Right cardiac atrium (tissue), 5 donors: ENCODE measurements around the gene PTPN13. TPM values are rescaled to one million over a fixed set of nuclear protein-coding genes. Genes with fewer than 3 reads are reported as not detected.

ENCODE experiments used
- ATAC-seq, 2 donors: fragments of 200-7000 bp; cut with Tn5 transposase; one replicate each; pipeline versions ENCODE4 v1.8.0 to v1.9.1; 2020; ENCODE audit warnings: moderate library complexity in 2 of 2, mild to moderate bottlenecking in 1 of 2
- DNase-seq, 3 donors: peaks; one replicate each; pipeline ENCODE4 v3.0.0-alpha.2; 2020
- H3K27ac ChIP-seq: one replicate; pipeline ENCODE4 v1.5.1; 2013; ENCODE audit warnings: mild to moderate bottlenecking, low read length, control low read depth, moderate library complexity
- H3K27me3 ChIP-seq: one replicate; pipeline ENCODE4 v1.6.1; 2013; ENCODE audit not compliant: control insufficient read depth, insufficient read depth
- H3K4me1 ChIP-seq: one replicate; pipeline ENCODE4 v1.6.1; 2013; ENCODE audit warnings: low read length; ENCODE audit not compliant: control insufficient read depth, insufficient read depth
- H3K4me3 ChIP-seq: one replicate; pipeline ENCODE4 v1.5.1; 2013; ENCODE audit warnings: low read length, control low read depth
- H3K9me3 ChIP-seq: one replicate; pipeline ENCODE4 v1.6.1; 2013; ENCODE audit warnings: low read length; ENCODE audit not compliant: control insufficient read depth
- WGBS: extraction: QIAGEN DNeasy Blood & Tissue Kit; methylation state at CpG from one replicate; pipeline ENCODE4 v1.1.7; 2013; 5-methylcytosine and 5-hydroxymethylcytosine counted together
- intact Hi-C, 4 donors: fragments of 100-400 bp; cut with DNase I; formaldehyde crosslinking; loops; one replicate each; pipeline versions ENCODE4 v1.11.0 to v1.14.0; 2022 to 2023
- polyA plus RNA-seq: library from polyadenylated mRNA; stranded (reverse); fragments of 200-250 nt; gene quantifications from one replicate; pipeline ENCODE4 v1.2.3, GENCODE V29; 2013
- total RNA-seq, 4 donors: library from RNA; stranded (reverse); fragmentation: NEBNext Ultra II Directional; extraction: Animal tissue kit (Norgen Biotek cat#: 25700); gene quantifications; one replicate each; pipeline ENCODE4 v1.2.1, GENCODE V29; 2021
- donor health status: healthy with polysubstance abuse.
- donor health status: DM: no; HTN: yes; CAD: no.
- donor health status: DM: no; HTN: no; CAD: no.
- donor health status: DM: no; HTN: yes; CAD: no; lungs with severe emphysema.
- donor health status: DM: yes; HTN: yes; CAD: no.

Gene PTPN13
- total and polyA plus RNA-seq, 5 donors = 2.8 to 10.7 (median 8.9) TPM

DNA sequence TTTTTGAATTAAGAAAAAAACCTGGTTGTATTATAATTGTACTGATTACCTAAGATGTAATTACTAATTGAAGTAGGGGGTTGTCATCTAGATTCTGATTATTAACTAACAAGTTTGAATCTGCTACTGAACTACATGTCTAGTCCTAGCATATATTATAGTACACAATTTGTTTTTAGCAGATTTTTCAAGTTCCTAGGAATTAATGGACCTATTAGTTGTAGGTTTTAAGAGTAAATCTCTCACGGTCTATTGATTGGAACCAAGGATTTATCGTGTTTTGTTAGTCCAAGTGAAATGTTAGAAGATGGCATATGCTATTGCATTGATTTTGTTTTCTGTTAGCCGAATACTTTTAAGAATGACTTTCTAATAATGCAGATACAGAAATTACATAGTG lies 20.8 kb downstream of the PTPN13 start:
- WGBS = 96% methylated on average over 3 of the region's 3 CpGs

DNA sequence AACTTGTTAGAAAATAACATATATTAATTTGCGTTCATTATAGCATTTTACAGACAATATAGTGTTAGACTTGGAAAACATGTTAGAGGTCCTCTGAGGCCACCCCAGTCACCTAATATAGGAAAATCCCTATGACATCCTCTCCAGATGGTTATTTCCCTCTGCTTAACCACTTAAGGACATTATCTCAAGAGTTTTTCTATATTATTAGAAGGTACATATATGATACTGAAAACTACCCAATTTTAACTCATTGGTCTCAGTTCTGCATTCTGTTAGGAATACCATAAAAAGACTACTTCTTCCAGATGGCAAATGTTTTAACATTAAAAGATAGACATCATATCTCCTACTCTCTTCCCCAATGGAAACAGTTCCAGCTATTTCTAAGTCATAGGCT lies 21.4 kb downstream of the PTPN13 start:
- Histone ChIP-seq H3K27ac (no peak overlapping the region), H3K4me1 (no peaks in the 10 kb centered on the region), H3K4me3 (no peak overlapping the region), H3K9me3 (no peaks in the 10 kb centered on the region), H3K27me3 (no peaks in the 10 kb centered on the region)
- DNase-seq (no peak), ATAC-seq (no peak)
- 89% methylated on average over 1 of the region's 1 CpG for WGBS
- intact Hi-C loops = no loop called here

More for the DNA sequence above, 20.8 kb downstream of the PTPN13 start:
- intact Hi-C loops = no loop called here
- no peak overlapping the region for H3K27ac ChIP-seq
- no peaks in the 10 kb centered on the region for H3K4me1 ChIP-seq
- DNase-seq (no peak), ATAC-seq (no peak)
- H3K9me3 ChIP-seq = no peaks in the 10 kb centered on the region
- H3K4me3 ChIP-seq = no peak overlapping the region
- no peaks in the 10 kb centered on the region for H3K27me3 ChIP-seq

DNA sequence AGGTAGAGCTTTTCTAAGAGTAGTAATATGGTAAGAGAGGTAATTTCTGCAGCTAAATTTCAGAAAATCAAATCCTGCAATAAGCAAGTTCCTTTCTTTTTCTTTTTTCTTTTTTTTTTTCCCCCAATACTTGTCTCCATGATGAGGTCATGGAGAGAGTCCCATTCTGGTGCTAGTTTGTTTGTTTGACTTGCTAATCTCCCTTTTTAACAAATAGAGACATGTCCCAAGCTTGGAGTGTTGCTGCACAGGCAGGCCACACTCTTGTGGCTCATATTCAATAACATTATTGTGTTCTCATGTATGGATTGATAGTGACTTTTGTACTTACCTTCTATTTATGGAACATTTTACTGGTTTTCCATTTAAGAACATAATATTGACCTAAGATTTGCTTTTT lies 25.5 kb downstream of the PTPN13 start:
- no peaks in the 10 kb centered on the region for H3K27me3 ChIP-seq
- DNase-seq (no peak), ATAC-seq (no peak)
- no peaks in the 10 kb centered on the region for H3K9me3 ChIP-seq
- no peak overlapping the region for H3K4me3 ChIP-seq
- H3K4me1 ChIP-seq = no peaks in the 10 kb centered on the region
- intact Hi-C loops = no loop called here
- no peak overlapping the region for H3K27ac ChIP-seq

DNA sequence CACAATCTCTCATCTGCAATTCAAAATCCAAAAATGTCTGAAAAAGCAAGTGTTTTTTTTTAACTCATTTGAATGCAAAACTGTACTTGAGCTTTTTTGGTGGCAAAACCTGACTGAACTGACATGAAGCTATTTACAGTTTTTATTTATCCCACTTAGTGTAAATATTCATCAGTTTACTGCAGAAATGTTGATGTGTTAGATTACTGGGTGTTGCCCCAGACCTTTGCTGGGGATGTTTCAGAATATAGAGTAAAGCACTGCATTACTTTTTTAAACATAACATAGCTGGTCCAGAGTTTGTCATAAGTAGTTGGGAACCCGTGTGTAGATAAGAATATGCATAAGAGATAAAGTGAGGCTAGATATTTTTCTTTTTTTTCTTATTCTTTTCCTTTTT lies 27.3 kb downstream of the PTPN13 start:
- no peak overlapping the region for H3K4me3 ChIP-seq
- no peak for ATAC-seq
- 13% methylated on average over 1 of the region's 1 CpG for WGBS
- DNase-seq = no peak
- no peaks in the 10 kb centered on the region for H3K9me3 ChIP-seq
- H3K27ac ChIP-seq = no peak overlapping the region
- intact Hi-C loops = no loop called here
- H3K27me3 ChIP-seq = no peaks in the 10 kb centered on the region
- no peaks in the 10 kb centered on the region for H3K4me1 ChIP-seq

DNA sequence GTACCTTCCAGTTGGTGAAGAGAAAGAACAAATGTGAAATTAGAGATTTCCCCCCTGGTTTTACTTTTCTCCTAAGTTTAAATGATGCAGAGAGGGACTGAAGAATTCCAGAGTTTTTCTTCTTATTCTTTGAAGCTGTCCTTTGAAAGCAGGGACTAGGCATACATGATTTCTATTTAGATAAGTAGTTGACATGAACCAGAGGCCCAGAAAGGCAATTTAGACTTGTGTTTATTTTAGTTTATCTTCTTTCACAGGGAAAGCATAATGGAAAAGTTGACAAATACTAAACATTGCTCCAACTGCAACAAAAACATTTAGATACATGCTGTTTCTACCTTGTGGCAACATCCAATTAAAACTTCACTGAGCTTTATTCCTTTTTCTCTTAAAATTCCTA lies 32.0 kb downstream of the PTPN13 start:
- no peaks in the 10 kb centered on the region for H3K9me3 ChIP-seq
- intact Hi-C loops = no loop called here
- ATAC-seq (no peak), DNase-seq (no peak)
- H3K27me3 ChIP-seq = no peaks in the 10 kb centered on the region
- H3K27ac ChIP-seq = no peak overlapping the region
- H3K4me3 ChIP-seq = no peak overlapping the region
- H3K4me1 ChIP-seq = no peaks in the 10 kb centered on the region

DNA sequence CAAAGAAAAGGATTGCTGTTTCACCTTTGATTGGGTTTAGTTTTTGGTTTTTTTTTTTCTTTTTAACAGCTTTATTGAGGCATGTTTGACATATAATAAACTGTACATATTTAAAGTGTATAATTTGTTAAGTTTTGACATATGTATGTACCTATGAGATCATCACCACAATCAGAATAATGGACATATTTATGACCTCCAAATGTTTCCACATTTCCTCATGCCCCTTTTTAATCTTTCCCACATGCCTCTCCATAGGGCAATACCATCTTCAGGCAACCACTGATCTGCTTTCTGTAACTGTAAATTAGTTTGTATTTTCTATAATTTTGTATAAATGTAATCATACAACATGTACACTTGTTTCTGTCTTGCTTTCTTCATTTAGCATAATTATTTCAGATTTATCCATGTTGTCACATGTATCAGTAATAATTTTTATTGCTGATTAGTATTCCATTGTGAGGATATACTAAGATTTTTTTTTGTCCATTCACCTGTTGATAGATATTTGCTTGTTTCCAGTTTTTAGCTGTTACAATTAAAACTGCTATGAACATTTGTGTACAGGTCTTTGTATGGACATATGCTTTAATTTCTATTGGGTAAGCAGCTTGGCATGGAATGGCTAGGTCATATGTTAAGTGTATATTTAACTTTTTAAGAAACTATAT lies 33.5 kb downstream of the PTPN13 start:
- Histone ChIP-seq H3K9me3 (no peaks in the 10 kb centered on the region), H3K27ac (no peak overlapping the region), H3K4me1 (no peaks in the 10 kb centered on the region), H3K27me3 (no peaks in the 10 kb centered on the region), H3K4me3 (no peak overlapping the region)
- ATAC-seq (no peak), DNase-seq (no peak)
- intact Hi-C loops = no loop called here

DNA sequence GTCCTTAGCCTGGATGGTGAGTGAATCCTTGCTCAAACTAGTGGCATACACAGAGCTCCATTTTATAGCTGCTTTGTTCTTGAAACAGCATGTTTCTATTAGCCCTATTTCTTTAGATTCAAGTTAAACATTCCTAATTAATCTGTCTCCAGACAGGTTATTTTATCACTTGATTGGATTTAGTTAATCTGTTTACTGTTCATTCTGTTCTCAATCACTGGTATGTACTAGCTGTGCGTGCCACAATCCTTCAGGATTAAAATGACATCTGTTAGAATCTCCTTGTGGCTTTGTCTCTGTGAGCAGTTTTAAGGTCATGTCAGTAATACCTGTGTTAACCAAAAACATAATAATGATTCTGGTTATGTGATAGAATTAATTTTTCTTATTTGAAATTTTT lies 36.5 kb downstream of the PTPN13 start:
- Histone ChIP-seq H3K4me1 (no peaks in the 10 kb centered on the region), H3K4me3 (no peak overlapping the region), H3K27me3 (no peaks in the 10 kb centered on the region), H3K27ac (no peak overlapping the region), H3K9me3 (no peaks in the 10 kb centered on the region)
- DNase-seq (no peak), ATAC-seq (no peak)
- intact Hi-C loops = no loop called here
- 89% methylated on average over 1 of the region's 1 CpG for WGBS

DNA sequence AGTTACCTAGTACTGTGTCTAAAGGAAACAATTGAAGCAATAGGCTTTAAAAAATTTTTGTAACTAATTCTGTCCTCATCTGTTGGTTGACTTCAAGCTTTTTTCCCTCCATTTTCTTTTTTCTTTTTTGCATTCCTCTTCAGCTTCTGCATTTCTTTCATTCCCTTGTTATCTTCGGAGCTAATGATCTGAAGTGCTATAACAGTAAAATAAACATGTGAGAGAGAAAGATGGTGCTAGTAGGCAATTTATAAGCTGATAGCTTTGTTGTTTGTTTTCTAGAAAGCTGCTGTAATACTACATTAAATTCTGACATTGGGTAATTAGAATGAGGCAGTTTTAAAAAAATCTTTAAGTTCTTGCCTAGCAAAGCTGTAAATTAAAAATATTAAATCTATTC lies 37.1 kb downstream of the PTPN13 start:
- DNase-seq (no peak), ATAC-seq (no peak)
- 33% methylated on average over 1 of the region's 1 CpG for WGBS
- Histone ChIP-seq H3K9me3 (no peaks in the 10 kb centered on the region), H3K27ac (no peak overlapping the region), H3K4me1 (no peaks in the 10 kb centered on the region), H3K27me3 (no peaks in the 10 kb centered on the region), H3K4me3 (no peak overlapping the region)
- intact Hi-C loops = no loop called here

DNA sequence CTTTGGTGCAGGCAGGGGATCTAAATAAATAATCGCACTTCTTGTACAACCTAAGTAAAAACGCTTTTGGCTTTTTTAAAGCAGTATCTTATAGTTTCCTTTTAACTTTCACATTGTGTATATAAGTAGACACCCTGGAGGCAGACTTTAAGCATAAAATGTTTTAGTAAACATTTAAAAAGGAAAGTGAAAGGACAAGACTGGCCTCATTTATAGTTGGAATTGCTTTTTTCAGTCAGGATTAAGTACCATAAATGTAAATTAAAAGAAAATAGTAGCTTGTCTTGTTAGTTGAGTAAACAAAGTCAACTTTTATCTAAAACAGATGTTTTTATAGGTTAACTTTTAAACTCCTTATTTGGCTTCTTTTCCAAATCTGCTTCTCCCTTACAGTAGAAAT lies 39.7 kb downstream of the PTPN13 start:
- intact Hi-C loops = no loop called here

DNA sequence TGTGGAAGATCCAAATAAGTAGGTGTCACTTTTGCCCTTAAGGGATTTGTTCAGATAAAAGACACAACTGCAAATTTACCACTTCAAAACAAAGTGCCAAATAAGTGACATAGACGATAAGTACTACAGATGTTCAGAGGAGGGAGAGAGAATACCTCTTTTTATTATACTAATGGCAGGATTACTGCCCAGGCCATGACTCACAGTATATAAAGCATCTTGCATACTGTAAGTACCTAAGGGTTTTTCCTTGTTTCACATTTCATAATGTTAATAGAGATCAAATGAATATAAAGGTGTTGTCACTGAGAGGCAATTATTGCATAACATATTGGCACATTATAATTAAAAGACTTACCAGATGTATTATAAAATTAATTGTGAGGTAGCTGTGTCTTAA lies 46.4 kb downstream of the PTPN13 start:
- no peak for ATAC-seq
- 57% methylated on average over 1 of the region's 1 CpG for whole genome bisulfite sequencing
- intact Hi-C loops = no loop called here
- DNase-seq = no peak
- Histone ChIP-seq H3K9me3 (no peaks in the 10 kb centered on the region), H3K27me3 (no peaks in the 10 kb centered on the region), H3K27ac (no peak overlapping the region), H3K4me3 (no peak overlapping the region), H3K4me1 (no peaks in the 10 kb centered on the region)

More for the DNA sequence above, 39.7 kb downstream of the PTPN13 start:
- DNase-seq (no peak), ATAC-seq (no peak)
- no peaks in the 10 kb centered on the region for H3K9me3 ChIP-seq
- H3K4me3 ChIP-seq = no peak overlapping the region
- no peak overlapping the region for H3K27ac ChIP-seq
- 65% methylated on average over 2 of the region's 2 CpGs for WGBS
- H3K4me1 ChIP-seq = no peaks in the 10 kb centered on the region
- H3K27me3 ChIP-seq = no peaks in the 10 kb centered on the region

DNA sequence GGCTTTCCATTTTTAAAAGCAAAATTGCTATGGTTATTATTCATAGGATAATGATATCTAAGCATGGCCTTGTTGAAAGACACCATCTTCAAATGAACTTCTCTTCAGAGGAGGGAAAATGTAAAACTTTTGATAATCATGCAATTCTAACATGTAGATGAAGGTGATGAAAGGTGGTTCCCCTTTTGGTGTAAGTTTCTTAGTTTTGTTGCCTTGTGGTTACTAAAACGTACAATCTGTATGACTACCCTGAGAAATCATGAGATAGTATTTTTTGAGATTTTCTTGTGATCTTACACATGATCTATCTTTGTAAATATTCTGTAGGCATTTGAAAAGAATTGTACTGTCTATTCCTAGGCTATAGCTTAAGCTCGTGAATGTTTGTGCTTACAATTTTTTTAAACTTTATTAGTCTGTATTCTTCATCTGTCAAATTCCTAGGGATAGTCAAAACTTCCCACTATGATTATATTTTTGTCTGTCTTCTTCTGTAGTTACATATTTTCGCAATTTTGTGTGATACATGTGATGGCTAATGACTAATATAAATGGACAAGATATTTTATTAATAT lies 47.5 kb downstream of the PTPN13 start:
- Histone ChIP-seq H3K4me1 (no peaks in the 10 kb centered on the region), H3K27me3 (no peaks in the 10 kb centered on the region), H3K27ac (no peak overlapping the region), H3K9me3 (no peaks in the 10 kb centered on the region), H3K4me3 (no peak overlapping the region)
- intact Hi-C loops = no loop called here
- DNase-seq (no peak), ATAC-seq (no peak)
- 79% methylated on average over 3 of the region's 3 CpGs for WGBS

DNA sequence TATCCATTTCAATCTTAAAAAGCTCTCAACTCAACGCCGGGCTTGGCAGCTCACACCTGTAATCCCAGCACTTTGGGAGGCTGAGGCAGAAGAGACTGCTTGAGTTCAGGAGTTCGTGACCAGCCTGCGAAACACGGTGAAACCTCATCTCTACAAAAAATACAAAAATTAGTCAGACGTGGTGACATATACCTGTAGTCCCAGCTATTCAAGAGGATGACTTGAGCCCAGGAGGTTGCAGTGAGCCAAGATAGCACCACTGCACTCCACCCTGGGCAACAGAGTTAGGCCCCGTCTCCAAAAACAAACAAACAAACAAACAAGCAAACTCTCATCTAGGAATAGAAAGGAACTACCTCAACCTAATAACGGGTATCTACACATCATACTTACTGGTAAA lies 50.8 kb downstream of the PTPN13 start:
- Histone ChIP-seq H3K4me1 (no peaks in the 10 kb centered on the region), H3K27ac (no peak overlapping the region), H3K9me3 (peaks cover 1% of the 10 kb centered on the region), H3K4me3 (no peak overlapping the region), H3K27me3 (no peaks in the 10 kb centered on the region)
- 91% methylated on average over 8 of the region's 8 CpGs for WGBS
- ATAC-seq (no peak), DNase-seq (no peak)
- intact Hi-C loops = no loop called here
